Measurements from ENCODE around the gene BCL3. TPM values are rescaled to one million over a fixed set of nuclear protein-coding genes. Genes with fewer than 3 reads are reported as not detected.
A peak's percentile ranks its signal among the peaks of the same experiment; 100 is the strongest.

BCL3 gene
- total RNA-seq, 2 donors from 2014 or later, result 1.8 to 6.2 TPM

DNA sequence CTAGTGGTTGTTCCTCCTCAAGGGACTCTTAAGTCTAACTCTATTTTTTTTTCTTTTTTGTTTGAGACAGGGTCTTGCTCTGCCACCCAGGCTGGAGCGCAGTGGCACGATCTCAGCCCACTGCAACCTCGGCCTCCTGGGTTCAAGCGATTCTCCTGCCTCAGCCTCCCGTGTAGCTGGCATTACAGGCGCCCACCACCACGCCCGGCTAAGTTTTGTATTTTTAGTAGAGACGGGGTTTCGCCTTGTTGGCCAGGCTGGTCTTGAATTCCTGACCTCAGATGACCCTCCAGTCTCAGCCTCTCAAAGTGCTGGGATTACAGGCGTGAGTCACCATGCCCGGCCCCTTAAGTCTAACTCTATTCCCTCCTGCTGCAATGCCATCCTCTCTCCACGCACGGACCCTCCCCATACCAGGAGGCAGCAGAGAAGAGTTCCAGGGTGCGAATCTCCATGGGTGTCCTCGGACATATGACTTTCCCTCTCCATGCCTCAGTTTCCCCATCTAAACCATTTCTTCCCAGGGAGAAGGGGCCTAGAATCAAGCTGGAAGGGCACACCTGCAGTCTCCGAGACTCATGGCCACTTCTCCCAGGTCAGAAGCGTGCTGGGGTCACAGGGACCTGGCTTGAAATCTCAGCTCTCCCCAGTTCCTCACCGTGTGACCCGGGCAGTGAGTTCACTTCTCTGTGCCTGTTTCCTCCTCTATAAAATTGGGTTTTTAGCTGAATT, 6.0 kb upstream of the BCL3 start:
- no peaks in the 10 kb centered on the region for H3K36me3 Mint-ChIP-seq (ENCODE audit: low read depth)
- peaks cover 51% of the 10 kb centered on the region for H3K27me3 Mint-ChIP-seq (ENCODE audit: insufficient read depth)
- Histone ChIP-seq H3K9ac (ENCODE audit: extremely low read depth, low read length, poor library complexity, severe bottlenecking) (no peak overlapping the region), H3K4me1 (ENCODE audit: control insufficient read depth, insufficient read depth, low read length) (no peaks in the 10 kb centered on the region), H3K4me3 (ENCODE audit: low read length) (no peak overlapping the region), H3K9me3 (ENCODE audit: control insufficient read depth, low read length) (no peaks in the 10 kb centered on the region), H3K27ac (ENCODE audit: low read depth, low read length) (no peak overlapping the region), H3K36me3 (ENCODE audit: control insufficient read depth, insufficient read depth, low read length) (no peaks in the 10 kb centered on the region), H3K27me3 (ENCODE audit: control insufficient read depth, insufficient read depth, low read length, poor library complexity, severe bottlenecking) (peaks cover 23% of the 10 kb centered on the region)
- peaks cover under 1% of the 10 kb centered on the region for H3K4me1 Mint-ChIP-seq
- no peak overlapping the region for H3K27ac Mint-ChIP-seq
- 90 to 94% methylated on average over 14 to 20 of the region's 20 CpGs for WGBS, 2 experiments (ENCODE audit: insufficient coverage in 1 of 2, insufficient read length in 1 of 2)
- no peak overlapping the region for H3K4me3 Mint-ChIP-seq
- DNase-seq, result no peak
- no peaks in the 10 kb centered on the region for H3K9me3 Mint-ChIP-seq
- no peak for TF ChIP-seq CTCF (conservative IDR thresholded peaks at IDR 0.05)

DNA sequence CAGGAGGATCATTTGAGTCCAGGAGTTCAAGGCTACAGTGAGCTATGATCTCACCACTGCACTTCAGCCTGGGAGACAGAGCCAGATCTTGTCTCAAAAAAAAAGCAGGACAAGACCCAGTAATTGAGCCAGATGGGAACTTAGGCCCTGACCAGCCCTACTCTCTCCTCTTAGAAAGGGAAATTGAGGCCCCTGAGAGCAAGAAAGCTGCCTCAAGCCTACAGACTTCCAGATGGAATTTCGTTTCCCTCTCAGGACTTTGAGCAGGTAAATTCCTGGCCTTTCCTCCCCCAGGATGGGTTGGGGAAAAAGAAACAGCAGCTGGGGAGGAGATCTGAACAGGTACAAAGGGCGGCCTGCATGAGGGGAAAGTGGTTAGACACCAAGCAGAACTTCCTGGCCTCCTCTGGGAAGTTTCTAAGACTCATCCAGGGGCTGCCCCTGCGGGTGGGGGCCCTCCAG, 3.6 kb upstream of the BCL3 start:
- H3K27me3 Mint-ChIP-seq (ENCODE audit: insufficient read depth), result peaks cover 50% of the 10 kb centered on the region
- H3K4me3 ChIP-seq (ENCODE audit: low read length), result no peak overlapping the region
- H3K27me3 ChIP-seq (ENCODE audit: control insufficient read depth, insufficient read depth, low read length, poor library complexity, severe bottlenecking), result peaks cover 40% of the 10 kb centered on the region
- no peak for TF ChIP-seq CTCF (conservative IDR thresholded peaks at IDR 0.05)
- H3K27ac Mint-ChIP-seq, result no peak overlapping the region
- H3K9ac ChIP-seq (ENCODE audit: extremely low read depth, low read length, poor library complexity, severe bottlenecking), result no peak overlapping the region
- peaks cover 6% of the 10 kb centered on the region for H3K4me1 Mint-ChIP-seq
- no peaks in the 10 kb centered on the region for H3K9me3 ChIP-seq (ENCODE audit: control insufficient read depth, low read length)
- no peak overlapping the region for H3K4me3 Mint-ChIP-seq
- H3K36me3 Mint-ChIP-seq (ENCODE audit: low read depth), result no peaks in the 10 kb centered on the region
- H3K4me1 ChIP-seq (ENCODE audit: control insufficient read depth, insufficient read depth, low read length), result no peaks in the 10 kb centered on the region
- WGBS, 2 experiments (ENCODE audit: insufficient coverage in 1 of 2, insufficient read length in 1 of 2), result 71 to 100% methylated on average over 1 to 3 of the region's 3 CpGs
- no peak for DNase-seq
- no peaks in the 10 kb centered on the region for H3K36me3 ChIP-seq (ENCODE audit: control insufficient read depth, insufficient read depth, low read length)
- no peak overlapping the region for H3K27ac ChIP-seq (ENCODE audit: low read depth, low read length)
- H3K9me3 Mint-ChIP-seq, result no peaks in the 10 kb centered on the region

- Histone ChIP-seq H3K27me3 (ENCODE audit: control insufficient read depth, insufficient read depth, low read length, poor library complexity, severe bottlenecking) (peaks cover 41% of the 10 kb centered on the region), H3K27ac (ENCODE audit: low read depth, low read length) (no peak overlapping the region), H3K4me1 (ENCODE audit: control insufficient read depth, insufficient read depth, low read length) (no peaks in the 10 kb centered on the region), H3K36me3 (ENCODE audit: control insufficient read depth, insufficient read depth, low read length) (no peaks in the 10 kb centered on the region), H3K9me3 (ENCODE audit: control insufficient read depth, low read length) (no peaks in the 10 kb centered on the region), H3K4me3 (ENCODE audit: low read length) (no peak overlapping the region), H3K9ac (ENCODE audit: extremely low read depth, low read length, poor library complexity, severe bottlenecking) (no peak overlapping the region)
- peak; percentile 69 for DNase-seq
- no peak overlapping the region for H3K27ac Mint-ChIP-seq
- H3K4me3 Mint-ChIP-seq, result no peak overlapping the region
- TF ChIP-seq CTCF (conservative IDR thresholded peaks at IDR 0.05), result no peak
- H3K27me3 Mint-ChIP-seq (ENCODE audit: insufficient read depth), result peaks cover 54% of the 10 kb centered on the region
- no peaks in the 10 kb centered on the region for H3K9me3 Mint-ChIP-seq
- H3K4me1 Mint-ChIP-seq, result peaks cover 6% of the 10 kb centered on the region
- WGBS, 2 experiments (ENCODE audit: insufficient coverage in 1 of 2, insufficient read length in 1 of 2), result 25 to 46% methylated on average over 5 to 10 of the region's 10 CpGs
- no peaks in the 10 kb centered on the region for H3K36me3 Mint-ChIP-seq (ENCODE audit: low read depth)
Observed at GRCh38 chr19:44745341-44745831, 3.1 kb upstream of the BCL3 start.

Data from endodermal cell (in vitro differentiated cells).